Measurements from ENCODE around the gene FAM131B.

Gene FAM131B

DNA sequence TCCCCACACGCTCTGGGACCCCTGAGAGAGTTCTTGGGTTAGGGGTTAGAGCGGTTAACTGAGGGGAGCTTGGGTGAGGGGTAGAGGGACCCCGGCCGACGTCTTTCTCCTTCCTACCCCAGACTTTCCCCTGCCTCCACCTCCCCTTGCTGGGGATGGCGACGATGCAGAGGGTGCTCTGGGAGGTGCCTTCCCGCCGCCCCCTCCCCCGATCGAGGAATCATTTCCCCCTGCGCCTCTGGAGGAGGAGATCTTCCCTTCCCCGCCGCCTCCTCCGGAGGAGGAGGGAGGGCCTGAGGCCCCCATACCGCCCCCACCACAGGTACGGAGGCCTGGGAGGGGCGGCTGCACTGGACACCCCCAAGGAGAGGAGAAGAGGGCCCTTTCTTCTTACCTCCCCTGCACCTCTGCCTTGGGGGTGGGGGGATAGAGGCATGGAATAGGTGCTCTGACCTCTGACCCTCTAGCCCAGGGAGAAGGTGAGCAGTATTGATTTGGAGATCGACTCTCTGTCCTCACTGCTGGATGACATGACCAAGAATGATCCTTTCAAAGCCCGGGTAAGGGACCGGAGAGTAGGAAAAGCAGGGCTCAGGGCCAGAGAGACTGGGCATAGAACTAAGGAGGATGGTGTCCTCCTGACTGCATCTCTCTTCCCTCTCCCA, 19.7 kb upstream of the FAM131B start:
- DNase-seq = no peak

DNA sequence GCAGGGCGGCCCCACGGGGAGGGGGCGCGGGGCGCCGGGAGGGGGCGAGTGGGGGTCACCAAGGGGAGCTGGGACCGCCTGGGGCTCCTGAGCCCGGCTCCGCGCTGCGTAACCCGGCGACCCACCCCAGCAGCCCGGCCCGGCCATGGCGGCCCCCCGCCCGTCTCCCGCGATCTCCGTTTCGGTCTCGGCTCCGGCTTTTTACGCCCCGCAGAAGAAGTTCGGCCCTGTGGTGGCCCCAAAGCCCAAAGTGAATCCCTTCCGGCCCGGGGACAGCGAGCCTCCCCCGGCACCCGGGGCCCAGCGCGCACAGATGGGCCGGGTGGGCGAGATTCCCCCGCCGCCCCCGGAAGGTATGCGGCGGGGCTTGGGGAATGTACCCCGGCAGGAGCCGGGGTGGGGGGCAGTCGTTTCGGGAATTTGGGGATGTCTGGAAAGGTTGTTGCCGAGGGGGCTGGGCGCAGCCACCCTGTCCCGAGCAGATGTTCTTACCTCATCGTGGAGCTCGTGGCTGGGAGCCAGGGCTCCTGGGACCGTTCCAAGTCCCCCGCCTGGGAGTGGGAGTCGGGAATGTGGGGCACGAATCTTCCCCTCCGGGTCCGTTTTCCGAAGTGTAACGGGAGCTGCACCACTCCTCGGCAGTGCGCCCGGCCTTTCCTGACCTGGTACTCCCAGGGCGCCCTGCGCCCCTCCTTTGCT, 19.1 kb upstream of the FAM131B start:
- DNase-seq = no peak

DNA sequence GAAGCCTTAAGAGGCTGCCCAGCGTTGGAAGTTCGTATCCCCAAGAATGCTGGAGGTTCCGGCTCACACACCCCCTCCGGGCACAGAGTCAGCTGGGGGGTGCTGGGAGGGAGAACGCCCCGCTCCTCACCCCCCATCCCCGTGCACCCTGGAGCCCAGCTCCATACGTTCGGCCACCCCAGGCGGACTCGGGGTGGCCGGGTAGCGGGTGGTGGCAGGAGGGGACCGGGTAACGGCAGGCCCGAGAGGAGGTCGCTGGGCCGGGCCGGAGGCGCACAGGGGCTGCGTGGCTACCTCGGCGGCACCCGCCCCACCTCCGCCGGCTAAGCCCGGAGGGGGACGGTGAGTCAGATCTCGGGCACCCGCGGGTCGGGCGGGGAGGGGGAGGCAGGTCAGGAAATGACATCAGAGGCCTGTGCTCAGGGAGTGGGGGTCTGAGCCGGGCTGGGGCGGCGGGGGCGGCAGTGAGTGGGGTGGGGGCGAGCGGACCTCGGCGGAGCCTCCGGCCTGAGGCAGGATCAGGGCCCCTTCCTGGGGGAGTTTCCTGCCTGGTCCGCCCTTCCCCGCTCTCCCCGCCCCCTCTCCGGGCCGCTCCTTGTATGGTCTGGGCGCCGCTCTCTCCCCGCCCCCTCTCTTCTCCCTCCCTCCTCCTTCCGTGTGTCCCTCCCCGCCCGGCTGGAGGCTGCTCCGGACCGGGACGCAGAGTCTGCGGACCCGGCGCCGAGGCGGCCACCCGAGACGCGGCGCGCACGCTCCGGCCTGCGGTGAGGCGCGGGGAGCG, 18.3 kb upstream of the FAM131B start, which contains the start of gene ZYX:
TSS of gene ZYX (plus strand) at position 700 of the 781 bp plus-strand sequence. CDS start 227 bp downstream, outside the sequence.
- peak; percentile 84 to 88 for DNase-seq

DNA sequence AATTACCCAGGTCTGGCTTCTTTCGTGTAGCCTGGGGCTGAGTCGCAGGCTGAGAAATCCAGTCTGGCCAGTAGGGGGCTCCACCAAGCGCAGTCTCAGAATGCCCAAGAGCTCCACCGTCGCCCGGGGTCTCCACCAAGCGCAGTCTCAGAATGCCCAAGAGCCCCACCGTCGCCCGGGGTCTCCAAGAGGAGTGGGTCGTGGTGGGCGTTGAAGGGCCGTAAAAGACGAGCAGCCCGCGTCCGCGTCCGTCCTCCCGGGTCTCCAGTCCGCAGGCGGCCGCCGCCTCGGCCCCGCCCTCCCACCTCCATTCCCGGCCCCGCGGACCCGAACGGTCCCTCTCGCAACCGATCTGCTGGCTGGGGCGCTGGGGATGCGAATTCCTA, 17.7 kb upstream of the FAM131B start:
- peak; percentile 84 to 85 for DNase-seq

DNA sequence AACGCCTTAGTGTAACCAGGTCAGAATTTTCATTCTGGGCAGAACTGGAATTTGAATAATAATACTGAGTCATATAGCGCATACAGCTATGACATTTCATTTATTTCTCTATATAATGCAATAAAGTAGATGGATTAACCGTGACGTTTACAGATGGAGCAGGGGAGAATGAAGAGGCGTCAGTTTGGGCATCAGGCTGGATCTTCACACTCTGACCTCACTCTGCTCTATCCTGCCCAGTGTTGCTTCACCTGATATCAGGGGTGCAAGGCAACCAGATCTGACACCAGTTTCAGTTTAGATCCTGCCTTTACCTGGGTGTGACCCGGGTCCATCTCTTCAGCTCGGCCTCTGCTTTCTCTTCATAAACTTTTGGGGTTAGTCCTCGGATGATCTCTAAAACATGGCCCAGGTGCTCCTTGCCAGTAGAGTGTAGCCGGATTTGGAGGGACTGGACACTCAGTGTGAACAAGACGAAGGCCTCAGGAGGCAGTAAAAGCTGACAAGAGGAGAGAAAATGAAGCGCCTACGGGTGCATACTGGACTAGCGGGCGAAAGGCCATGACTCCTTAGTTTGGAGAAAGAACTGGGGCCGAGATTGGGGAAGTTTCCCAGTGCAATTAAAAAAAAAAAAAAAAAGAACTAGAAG, 17.2 kb upstream of the FAM131B start:
- DNase-seq = no peak

DNA sequence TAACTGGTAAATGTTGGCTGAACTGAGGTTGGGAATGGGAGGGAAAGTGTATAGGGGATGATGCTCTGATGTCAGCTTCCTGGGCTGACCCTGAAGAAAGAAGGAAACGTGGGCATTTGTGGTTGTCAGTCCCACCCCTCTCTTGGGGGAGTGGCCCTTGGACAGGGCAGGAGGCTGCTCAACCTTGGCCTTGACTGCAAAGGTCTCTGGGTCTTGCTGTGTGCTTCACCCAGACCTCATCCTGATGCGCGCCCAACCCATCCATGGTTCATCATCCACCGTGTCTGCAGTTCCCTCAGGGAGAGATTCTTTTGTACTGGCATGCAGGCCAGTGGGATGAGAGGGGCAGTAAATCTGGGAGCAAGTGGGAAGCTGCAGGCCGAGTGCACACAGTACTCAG, 13.9 kb upstream of the FAM131B start:
- DNase-seq = no peak

DNA sequence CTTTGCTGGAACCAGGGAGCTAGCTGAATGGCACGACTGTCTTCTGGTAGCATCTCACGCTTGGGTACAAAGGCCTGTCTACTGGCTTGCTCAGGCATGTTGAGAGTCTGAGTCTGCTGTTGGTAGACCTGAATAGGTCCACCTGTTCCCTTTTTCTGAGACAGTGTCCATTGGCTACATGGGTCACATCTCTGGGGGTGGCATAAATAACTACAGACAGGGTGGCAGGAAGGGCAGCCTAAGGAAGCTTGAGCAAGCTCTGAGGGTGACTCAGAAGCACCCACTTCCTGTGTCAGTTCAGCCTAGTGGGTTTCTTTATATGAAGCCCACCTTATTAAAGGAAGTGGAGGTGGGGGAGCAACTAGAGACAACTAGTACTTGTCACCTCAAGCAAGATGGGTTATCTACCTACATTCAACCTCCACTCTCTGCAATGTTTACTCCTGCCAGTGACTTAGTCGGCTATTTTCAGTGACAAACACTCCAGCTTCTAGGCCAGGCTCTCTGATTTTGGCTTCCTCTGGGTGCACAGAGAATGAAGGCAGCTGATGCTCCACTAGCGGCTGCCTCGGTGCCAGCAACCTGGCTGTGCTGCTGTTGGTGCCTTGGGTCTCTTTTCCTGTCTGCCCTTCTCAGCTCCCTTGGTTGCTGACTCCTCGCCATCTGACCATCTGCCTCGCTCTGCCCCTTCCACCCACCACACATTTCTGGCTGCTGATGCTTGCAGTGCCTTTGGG, 13.0 kb upstream of the FAM131B start:
- peak; percentile 82 for DNase-seq

DNA sequence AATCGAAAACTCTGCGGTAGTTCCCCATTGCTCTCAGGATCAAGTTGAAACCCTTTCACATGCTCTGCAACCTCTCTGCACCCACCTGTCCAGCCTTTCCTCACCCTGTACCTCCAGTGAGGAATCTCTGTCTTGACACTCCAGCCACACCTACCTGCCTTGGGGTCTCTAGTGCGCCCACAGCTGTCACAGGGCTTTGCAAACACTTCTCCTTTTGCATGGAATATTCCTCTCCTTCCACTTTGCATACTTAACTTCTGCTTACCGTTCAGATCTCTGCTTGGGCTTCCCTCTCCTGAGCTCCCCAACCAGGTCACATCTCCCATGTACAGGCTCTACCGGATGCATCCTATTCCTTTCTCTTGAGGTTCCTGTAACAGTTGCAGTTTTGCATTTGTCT, 12.0 kb upstream of the FAM131B start:
- peak; percentile 29 for DNase-seq

DNA sequence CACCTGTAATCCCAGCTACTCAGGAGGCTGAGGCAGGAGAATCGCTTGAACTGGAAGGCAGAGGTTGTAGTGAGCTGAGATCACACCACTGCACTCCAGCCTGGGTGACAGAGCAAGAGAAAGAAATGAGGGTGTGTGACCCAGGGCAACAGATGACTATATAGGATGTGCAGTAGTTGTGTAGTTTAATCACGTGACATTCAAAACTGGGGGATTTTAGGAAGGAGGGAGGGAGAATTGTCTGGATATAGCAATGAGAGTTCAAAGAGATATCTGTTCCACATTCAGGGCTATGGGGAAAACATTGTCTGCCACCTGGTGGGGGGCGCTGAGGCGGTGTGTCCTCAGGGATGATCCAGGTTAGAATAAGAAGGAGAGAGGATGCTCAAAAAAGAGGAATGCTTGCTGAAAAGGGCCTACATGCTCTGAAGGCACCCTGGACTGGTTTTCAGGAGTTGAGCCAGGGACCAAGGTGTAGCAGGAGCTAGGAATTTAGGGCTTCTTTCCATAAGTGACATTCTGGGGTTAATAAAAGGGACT, 10.8 kb upstream of the FAM131B start:
- DNase-seq = no peak

DNA sequence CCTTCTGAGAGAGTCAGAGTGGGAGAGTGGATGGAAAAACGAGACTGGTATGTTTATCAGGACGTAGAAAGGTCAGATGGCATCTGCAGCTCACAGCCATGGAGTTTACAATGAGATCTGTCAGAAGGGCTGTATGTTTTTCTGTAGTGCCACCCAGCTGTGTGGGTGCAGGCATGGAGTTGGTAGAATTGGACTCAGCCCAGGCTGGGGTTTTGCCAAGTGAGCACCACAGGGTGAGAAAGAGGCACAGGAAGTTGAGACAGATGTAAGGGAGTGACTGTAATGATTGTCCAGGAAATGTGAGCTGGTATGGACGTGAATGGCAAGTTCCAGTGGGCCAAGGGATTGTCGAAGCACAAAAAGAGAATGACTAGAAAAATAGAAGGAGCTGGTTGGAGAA, 9.6 kb upstream of the FAM131B start:
- DNase-seq = peak; percentile 95

DNA sequence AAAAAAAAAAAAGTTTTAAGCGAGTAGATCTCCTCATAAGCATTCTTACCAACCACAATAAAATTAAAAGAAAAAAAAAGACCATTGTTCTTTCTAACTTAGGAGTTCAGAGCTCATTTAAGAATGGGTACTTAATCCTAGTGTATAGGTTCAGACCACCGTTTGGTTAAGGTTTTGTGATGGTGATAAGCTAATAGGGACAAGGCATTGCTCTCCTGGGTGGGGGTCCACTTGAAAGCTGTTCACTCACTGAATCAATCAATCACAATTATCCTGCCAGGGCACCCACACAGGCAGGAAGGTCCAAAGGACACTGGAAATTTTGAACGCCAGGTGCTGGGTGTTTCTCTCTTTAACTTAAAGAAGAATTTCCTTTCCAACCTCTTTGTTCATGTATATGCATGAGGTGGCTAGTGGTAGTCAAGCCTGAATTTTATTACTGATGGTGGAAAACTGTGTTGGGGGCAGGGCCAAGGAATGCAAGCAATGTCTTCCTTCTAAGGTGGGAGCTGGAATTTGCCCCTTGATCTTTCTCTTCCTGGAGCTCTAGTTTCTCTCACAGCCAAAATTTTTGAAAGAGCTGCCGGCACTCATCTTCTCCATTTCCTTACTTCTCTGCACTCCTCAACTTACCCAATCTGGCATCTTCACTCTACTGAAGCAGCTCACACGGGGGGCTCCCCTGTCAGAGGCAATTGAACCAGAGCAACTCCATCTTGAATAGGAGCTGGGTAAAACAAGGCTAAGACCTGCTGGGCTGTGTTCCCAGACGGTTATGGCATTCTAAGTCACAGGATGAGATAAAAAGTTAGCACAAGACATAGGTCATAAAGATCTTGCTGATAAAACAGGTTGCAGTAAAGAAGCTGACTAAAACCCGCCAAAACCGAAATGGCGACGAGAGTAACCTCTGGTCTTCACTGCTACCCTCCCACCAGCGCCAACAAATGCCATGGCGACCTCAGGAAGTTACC, 7.5 kb upstream of the FAM131B start:
- DNase-seq = no peak

DNA sequence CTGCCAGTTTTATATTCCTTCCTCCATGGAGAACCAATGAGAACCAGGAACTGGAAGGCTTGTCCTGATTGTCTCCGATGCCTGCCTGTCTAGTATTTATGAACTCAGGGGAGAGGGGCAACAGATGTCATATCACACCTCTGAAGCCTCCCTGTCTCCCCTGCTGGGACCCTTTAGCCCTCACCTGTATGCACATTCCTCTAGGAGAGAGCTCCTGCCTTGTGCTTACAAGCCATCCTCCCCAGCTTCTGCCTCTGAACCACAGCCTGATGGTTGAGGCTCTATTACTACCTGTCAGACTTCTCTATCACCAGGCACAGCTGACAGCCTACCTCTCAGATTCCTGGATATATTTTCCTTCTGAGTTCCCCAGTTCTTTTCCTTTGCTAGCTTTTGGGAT, 5.9 kb upstream of the FAM131B start:
- DNase-seq = no peak

DNA sequence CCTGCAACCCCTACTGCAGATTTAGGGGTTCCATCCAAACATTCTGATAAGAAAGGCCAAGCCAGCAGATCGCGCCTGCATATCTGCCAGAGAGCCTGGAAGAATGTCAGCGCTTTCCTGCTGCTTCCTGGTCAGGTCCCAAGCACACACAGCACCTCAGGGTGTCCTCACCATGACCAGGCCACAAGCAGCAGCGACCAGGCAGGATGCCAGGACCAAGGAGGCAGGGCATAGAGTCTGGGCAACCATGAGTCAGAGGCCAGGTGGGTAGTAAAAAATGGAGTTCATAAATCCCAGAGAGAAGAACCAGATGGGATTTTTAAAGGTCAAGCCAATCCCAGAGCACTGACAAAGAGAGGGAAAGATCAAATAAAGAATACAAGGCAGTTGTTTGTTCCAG, 5.5 kb upstream of the FAM131B start:
- DNase-seq = no peak

DNA sequence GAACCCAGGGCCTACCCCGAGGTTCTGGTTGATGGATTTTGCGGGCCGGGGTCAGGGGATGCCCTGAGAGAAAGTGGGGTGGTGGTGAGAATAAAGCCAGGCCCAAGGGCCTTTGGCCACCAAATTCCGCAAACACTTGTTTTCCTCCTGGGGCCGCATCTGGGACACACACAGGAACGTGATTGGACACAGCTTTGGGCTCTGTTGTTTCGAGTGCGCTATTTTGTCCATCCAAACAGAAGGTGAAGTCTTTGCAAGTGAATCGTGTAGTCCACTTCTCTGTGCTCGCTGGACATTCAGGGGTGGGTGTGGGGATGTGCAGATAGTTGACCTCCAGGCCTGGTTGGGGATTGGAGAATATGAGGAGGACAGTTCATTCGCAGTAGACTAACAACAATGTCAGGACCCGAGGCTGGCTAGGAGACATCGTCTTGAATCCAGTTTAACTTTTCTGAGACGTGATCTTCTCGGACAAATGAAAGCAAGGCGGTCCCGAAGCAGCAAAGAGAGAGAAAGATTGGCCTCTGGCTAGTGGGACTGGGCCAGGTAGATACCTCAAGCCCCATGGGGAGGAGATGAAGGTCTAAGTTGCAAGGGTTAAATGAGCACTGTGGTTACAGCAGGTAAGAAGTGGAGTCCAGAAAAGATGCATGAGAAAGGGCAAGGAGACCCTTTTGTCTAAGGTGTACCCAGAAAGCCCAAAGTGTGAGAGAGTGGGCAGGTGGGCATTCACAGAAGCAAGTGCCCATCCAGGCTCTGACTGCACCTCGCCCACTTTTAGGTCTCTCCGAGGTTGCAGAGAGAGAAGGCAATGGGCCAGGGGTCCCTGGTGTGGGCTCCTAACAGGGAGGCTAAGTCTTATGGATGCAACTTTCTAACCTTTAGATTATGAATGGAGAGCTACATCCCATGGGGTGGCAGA, 764 bp upstream of the FAM131B start:
- no peak for DNase-seq

DNA sequence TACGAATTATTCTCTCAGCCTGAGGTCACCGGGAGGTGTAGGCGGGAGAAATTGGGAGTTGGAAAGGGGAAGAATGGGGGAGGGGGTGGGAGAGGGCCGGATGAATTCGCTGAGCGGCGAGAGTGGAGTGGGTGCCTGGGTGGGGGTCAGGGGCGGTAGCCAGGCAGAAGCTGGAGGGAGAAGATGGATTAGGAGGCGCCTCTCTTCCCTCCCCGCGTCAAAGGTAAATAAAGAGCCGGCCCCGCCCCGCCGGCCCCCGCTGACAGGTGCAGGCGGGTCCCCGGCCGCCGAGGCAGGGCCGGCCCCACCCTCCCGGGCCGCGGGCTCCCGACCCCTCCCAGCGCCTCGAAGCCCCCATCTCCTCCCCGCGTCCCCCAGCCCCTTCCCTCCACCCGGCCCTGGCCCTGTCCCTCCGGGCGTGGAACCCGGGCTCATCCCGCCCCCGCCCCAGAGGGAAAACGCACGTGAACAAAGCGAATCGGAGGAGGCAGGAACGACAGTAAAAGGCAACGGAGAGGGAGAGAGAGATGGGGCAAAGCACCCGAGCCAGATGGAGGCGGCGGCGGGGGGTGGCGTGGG, 872 bp downstream of the FAM131B start:
- no peak for DNase-seq

DNA sequence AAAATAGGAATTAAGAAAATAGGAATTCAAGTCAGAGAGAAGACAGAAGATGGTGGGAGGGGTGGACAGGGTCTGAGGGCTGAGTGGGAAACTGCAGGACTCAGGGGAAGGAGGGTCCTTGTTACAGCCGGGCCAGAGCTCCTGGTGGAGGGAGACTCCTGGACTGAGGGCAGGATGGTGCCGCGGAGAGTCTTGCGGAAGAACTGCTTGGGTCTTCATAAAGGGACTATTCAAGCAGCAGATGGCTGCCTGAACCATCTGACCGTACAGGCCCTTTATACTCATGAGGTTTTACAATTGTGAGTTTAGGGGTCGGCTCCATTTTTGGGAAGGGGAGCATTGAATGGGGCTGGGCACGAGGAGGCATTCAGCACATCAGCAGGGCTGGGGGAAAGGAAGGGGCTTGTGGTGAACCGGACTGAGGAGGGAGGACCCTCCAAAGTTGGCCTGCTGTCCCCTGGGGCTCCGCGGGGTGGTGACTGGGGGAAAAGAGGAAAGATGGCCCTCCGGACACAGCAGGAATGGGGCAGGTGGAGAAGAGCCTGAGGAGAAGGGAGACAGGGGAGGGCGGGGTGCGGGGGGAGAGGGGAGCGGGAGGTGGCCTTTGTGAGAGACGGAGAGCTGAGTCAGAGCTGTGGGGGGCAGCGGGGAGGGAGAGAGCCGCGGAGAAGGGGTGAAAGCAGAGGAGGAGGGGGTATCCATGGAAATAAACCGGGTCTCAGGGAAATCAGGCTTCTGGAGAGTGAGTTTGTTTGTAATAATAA, 1.5 kb downstream of the FAM131B start:
- no peak for DNase-seq

DNA sequence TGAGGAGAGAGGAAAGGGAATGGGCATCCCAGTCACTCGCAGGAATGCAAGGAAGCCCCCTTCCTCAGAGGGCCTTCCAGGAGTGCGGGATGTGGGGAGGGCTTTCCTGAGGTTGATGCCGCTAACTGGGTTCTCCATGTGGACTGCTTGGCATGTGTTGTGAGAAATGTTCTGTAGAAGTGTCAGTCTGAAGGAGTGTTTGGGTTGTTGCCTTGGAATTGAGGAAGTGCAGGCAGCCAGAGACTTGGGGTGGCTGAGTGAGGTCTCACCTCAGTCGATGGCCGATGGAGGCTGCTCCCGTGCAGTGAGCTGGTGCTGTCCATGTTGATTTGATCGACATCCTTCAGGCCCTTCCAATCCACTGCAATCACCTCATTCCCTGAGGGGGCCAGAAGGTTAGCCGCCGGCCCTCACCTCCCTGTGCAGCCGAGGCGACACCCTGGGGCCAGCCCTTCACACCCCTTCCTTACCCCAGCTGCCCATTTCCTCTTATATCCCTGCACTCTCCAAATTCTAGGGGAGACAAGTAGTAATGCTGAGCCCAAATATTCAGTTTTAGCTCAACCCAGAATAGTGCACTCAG, 2.7 kb downstream of the FAM131B start:
- peak in 1 of 2 experiments; percentile 21 for DNase-seq

DNA sequence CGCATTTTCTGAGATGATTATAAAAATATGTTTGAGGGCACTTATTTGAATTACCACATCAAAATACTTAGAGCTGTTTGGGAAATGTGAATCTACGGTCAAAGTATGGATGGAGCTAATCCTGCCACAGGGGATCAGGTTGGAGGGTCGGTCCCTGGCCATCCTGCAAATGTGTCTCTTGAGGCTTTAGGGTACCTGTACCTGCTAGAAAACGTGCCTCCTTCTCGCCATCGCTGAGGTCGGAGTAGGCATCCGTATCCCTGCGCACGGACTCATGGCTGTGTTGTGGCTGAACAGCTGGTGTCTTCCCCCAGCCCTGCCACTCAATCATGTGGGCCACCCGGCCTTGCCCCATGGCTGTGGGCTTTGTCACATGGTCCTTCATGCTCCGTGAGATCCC, 3.9 kb downstream of the FAM131B start:
- DNase-seq = no peak
